ENCODE data around the gene ITPR3.

The ITPR3 gene

DNA sequence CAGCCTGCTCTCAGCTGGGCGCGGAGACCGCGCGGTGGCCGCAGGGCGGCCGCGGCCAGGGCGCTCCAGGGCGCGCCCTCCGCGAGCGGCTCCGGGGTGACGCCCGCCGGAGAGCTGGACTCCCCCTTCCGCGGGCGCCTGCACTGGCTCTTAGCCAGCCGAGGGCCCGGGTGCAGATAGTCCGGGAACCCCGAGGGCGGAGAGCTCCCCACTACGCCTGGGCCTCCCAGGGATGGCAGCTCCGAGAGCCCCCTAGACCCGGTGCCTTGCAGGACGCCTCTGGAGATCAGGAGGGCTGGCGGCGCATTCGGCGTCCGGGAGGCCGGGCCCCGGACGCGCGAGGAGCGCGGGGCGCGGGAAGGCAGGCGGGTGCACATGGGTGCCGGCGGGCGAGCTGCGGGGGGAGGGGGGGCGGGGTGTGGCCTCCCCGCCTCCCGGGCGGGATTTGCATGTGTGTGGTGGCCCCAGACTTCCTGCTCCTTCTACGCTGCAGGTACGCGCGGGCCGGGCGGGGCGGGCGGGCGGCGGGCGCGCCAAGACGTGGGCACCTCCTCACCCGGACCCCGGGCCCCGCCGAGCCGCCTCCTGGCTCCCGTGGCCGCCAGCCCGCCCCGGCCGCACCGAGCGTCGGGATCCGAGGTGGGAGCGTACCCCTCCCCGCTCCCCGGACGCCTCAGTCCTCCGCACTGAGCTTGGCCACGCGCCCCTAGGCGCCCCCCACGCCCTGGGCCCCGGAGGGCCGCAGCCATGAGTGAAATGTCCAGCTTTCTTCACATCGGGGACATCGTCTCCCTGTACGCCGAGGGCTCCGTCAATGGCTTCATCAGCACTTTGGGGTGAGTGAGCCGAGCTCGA is at the start of gene ITPR3:
Gene ITPR3 (plus strand): TSS at position 467 of the 855 bp plus-strand sequence. CDS start 281 bp downstream, at position 748.
- peak; percentile 56 for DNase-seq

DNA sequence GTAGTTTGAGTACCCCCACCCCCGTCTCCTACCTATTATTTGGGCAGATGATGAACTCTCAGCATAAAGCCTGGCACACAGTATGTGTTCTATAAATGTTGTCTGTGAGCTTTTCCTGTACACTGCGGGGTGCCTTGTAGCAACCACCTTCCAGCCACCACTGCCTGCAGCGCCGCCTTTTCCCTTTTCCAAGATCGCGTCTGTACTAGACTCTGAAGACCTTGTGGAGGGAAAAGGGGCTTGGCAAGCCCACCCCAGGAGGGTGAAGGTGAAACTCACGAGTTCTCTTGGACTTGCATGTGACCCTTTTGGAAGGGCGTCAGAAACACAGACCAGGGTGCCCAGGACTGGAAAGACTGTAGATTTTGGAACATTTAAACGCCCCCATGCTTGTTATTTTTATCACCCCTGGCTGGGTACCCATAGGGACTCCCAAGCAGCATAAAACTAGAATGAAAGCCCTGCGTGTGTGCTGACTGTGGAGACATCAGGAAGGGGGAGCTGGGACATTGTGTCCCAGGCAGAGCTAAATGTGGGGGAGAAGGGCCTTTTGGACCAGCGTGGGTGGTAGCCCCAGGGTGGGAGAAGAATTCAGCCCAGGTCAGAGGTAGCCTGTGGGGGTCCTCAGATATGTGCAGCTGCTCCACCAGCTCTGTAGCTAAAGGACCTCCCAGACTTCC is 49.3 kb upstream of the ITPR3 start:
- DNase-seq, result no peak

DNA sequence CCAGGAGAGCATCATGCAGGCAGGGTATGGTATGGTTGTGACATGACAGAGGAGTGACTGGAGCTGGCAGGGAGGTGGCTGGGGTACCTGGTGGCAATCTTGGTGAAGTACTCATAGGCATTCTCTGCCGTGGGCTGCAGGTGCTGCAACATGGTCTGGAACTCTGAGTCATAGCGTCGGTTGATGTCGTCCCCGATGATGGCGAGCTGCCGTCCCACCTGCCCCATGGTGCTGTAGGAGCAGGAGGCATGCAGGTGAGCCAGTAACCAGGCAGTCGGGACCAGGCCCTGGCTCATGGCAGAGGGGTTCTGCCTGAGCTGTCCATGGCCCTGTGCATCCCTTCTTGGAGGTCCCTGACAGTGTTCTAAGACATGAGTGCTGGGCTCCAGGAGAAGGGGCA is 45.9 kb upstream of the ITPR3 start:
- no peak for DNase-seq

DNA sequence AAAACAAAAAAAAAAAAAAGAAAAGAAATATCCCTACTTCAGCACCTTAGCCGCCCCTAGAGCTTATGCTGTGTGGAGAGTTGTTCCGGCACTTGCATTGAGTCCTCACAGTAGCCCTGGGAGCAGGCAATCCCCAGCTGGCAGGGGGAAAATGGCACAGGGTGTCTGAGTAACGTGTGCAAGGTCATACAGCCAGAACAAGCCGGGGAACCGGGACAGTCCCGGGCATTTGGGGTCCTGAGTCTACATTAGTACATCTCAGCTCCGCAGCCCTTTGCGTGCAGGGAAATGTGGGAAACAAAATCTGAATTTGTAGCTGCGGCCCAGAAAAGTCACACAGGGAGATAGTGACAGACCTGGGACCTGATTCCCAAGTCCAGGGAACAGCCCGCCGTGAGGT is 44.5 kb upstream of the ITPR3 start:
- no peak for DNase-seq

DNA sequence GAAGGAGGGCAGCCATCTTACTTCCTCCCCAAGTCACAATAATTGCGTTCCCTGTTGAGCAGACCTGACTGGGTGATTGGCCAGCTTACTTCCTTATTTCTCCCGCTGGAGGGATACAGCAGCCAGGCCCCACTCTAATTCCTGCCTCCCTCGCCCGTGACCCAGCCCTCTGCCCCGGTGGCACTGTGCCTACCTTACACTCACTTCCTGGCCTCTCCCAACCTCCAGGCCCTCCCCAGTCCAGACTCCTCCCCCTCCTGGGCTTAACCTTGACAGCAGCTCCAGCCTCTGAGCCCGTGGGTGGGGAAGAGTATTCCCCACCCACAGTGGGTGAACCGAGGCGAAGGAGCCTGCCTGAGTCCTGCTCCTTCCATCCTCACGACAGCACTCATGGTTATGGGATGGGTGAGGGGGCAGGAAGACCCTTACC is 44.0 kb upstream of the ITPR3 start:
- DNase-seq, result peak; percentile 37

DNA sequence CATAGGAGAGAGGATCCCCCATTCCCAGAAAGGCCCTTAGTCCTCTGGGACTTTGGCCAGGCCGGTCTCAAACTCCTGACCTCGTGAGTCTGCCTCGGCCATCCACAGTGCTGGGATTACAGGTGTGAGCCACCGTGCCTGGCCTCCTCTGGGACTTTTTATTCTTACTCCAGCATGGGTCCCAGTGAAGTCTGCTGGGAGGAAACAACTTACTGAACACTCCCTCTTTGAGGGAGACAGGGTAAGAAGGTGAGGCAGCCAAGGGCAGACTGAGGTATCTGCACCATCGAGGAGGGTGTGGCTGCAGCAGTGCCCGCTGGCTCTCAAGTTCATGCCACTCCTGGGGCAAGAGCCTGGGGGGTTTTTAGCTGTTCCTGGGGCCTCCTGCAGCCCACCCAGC is 43.4 kb upstream of the ITPR3 start:
- DNase-seq, result no peak

DNA sequence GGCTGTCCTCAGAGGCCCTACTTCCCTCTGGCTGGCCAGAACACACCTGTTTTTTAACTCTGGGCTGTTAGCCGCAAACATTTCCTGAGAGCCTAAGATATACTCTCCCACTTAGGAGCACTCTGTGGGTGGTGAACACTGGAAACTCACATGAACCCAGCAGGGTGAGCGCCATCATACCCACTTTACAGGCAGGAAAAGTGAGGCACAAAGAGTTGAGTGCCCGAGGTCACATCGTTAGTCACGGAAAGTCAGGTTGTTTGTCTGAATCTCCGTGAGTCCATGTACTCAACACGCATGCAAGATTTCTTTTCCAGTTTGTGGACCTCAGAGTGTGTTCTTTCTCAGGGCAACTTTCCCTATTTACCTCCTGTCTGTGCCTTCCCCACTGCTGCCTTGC is 43.0 kb upstream of the ITPR3 start:
- no peak for DNase-seq

DNA sequence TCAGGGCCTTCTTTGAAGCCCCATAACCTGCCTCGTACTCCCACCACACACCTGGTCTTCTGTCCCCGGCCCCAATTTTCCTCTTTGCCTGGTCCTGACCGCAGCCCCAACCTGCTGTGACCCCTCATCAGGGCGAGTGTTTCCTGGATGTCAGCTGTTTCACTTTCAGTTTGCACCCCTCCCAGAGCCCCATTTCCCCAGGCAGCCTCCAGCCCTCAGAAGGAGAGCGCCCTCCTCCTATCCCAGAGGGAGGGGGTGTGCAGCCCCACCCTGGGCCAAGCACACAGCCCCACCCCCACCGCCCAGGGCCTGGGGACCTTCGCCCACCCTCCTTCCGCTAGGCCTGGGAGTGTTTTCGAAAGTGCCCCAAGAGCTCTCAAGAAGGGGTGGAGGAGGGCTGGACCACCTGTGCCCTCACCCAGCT is 42.5 kb upstream of the ITPR3 start:
- DNase-seq, result no peak

DNA sequence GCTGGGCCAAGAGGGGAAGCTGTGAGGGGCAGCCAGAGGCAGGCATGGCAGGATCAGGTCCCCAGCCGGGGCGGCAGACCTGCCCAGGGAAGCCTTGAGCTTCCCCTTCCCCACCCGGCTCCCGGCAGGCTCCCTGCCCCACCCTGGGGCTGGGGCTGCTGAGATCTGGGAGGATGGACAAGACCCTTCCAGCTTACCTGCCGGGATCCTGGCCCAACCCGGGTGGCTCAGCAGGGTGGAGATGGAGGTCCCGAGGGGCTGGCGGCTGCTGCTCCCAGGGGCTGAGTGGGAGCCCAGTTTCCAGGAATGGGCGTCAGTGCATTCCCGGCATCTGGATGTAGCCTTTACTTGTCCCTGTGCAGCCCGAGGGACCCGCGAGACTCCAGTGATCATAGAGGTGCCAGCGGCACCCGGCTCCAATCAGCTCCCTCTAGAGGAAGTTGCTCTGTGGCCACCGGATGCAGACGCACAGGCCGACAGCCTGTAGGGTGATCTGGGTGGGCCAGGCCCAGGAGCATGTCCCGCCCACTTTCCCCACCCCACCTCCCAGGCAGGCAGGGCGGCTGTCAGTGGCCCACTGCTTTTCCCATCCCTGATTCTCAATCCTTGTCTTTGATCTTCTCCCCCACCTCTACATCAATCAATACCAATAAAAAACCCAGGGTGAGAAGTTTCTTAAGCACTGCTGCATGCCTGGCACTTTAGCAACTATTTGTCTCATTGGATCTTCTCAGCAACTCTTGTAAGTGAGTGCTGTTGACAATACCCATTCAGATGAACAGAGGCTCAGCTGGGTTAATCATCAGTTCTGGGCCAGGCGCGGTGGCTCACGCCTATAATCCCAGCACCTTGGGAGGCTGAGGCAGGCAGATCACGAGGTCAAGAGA is 41.1 kb upstream of the ITPR3 start, which contains the start of gene BAK1:
Gene BAK1 (minus strand): TSS at position 449 of the 887 bp plus-strand sequence. CDS start 2,672 bp downstream, outside the sequence.
- DNase-seq, result peak; percentile 94

DNA sequence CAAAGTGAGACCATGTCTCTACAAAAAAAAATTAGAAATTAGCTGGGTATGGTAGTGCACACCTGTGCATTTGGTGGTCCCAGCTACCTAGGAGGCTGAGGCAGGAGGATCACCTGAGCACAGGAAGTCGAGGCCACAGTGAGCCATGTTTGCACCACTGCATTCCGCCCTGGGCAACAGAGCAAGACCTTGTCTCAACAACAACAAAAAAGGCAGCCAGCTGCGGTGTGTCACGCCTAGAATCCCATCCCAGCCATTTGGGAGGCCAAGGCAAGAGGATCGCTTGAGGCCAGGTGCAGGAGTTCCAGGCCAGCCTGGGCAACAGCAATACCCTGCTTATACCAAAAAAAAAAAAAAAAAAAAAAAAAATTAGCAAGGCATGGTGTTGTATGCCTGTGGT is 39.9 kb upstream of the ITPR3 start:
- no peak for DNase-seq

DNA sequence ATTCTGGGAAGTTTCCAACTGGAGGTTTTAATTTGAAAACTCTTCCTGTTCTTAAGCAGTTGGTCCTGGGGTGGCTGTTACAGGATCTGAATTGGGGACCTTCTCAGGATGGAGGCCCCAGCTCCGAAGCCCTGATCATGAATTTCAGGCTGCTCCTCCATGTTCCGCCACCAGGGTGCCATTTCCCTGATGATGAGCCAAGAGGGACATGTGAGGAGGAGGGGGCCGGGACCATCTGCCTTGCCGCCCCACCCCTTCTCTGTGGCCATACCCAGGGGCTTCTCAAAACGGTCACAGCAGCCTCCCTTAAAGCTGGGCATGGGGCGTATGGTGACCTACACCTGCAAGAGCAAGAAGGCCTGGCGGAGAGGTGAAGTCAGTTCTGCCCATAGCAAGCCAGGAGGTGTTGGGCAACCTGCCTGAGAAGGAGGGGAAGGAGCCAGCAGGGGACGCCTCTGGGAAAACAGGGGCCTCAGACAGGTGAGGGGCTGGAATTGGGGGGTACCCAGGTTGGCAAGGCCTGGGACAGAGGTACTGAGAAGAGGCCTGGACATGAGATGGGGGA is 37.4 kb upstream of the ITPR3 start:
- DNase-seq, result no peak

DNA sequence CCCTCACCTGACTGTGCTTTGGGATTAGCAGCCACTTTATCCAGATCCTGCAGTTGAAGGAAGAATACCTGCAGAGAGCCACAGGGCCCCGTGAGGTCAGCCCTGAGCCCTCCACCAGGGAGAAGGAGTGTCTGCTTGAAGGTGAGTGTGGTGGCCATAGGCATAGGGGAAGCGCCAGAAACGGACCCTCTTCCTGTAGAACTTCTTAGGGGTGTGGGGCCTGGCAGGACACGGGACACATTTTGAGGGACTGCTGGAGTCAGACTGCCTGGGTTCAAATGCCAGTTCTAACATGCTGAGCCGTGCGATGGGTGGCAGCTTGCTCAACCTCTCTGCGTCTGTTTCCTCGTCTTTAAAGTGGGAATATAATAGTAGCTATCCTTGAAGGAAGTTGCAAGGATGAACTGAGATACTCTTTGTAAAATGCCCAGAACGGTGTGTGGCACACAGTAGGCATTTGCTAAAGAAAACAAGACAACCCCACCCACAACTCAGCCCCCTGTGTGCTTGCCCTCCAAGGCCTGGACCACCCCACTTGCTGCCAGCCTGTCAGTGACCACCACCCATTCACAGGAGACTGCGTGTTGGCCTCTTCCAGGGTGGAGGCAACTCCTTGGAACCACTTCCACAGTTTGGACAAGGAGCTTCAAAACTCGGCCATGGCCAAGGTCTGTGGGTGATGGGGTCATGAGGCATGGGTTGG is 36.3 kb upstream of the ITPR3 start:
- no peak for DNase-seq

DNA sequence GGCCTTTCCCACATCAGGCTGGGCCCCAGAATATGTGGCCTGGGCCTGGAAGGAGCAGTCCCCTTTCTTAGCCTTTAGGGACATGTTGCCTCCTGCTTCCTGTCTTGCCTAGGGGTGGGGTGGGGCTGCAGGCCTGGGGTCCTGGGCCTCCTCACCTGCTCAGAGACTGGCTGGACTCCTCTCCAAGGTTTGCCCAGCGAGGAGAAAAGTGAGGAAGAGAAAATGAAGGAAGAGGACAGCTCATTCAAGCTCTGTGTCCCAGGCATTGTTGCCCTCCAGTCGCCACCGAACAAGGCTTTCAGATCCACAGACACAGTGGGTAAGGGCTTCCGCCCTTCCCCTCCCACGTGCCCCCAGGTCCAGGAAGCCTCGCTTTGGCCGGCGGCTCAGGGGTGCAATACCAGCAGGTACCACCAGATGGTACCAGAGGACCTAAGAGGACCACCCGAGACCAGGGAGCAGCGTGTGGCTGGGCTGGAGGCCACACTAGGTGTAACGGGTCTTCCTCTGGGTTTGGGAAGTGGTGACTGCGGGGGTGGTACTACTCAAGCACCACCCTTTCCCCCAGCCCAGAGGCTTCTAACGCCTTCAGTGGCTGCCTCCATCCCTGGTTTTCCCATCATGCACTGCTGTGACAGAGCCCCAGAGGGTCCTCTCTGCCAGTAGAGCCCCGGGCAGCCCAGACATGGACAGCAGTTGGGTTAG is 35.6 kb upstream of the ITPR3 start:
- DNase-seq, result peak; percentile 86

DNA sequence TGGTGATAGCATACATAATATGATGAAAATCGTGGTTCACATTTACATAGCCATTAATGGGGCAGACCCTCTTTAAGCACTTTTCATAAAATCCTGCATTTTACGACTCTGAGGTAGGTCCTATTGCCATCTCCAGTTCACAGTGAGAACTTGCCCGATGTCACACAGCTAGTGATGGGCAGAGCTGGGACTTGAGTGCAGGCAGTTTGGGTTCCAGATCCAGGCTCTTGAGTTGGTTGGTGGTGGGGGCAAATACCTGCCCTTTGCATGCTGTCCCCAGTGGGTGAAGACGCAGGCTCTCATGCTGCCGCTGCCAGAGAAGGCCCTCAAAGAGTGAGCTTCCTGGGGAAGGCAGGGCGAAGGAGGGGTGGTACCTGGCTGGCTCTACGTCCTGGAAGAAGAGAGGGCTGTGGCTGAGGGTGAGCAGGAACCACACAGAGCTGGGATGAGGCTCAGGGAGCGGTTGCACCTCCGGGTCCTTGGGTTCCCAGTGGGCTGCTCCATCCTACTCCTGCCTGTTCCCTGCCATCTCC is 34.9 kb upstream of the ITPR3 start:
- no peak for DNase-seq

DNA sequence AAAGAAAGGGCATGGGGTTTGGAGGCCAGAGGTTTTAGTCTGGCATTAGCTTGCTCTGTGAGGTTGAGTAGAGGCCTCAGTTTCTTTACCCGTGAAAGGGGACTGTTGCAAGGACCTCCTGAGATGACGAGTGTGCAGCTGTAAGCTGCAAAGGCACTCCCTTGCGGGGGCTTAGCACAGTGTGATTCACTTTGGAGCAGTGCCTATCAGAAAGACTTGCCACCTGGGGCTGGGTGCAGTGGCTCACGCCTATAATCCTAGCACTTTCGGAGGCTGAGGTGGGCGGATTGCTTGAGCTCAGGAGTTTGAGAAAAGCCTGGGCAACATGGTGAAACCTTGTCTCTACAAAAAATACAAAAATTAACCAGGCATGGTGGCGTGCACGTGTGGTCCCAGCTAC is 33.6 kb upstream of the ITPR3 start:
- no peak for DNase-seq

DNA sequence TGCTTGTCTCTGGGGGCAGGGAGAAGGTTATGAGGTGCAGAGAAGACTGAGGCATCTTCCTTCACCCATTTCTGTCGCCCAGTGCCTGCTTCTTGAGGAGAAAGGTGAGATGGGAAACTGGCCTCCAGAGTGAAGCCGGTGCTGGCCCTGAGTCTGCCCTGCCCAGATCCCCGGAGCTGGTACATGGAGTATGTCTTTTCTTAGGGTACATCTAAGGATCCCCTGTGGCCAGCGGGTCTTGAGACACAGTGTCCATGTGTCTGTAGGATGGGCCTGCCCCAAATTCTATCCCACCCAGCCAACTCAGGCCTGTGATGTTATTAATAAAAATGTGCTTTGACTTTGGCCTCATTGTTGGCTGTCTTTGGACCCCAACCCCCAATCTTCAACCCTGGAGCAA is 32.2 kb upstream of the ITPR3 start:
- no peak for DNase-seq

DNA sequence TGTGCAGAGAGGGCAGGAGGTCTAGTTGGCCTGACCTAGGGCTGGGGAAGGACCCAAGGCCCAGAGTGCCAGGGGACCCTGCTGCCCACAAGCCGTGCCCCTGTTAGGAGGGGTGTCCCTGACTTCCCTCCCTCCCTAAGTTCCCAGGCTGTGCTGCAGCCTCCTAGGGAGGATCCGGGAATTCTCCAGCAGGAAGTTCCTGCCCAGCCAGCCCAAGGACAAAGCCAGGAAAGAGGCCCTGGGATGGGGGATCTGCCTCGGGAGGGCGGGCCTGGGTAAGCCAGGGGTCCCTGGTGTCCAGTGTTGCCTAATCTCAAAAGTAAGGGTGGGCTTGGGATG is 31.8 kb upstream of the ITPR3 start:
- no peak for DNase-seq

DNA sequence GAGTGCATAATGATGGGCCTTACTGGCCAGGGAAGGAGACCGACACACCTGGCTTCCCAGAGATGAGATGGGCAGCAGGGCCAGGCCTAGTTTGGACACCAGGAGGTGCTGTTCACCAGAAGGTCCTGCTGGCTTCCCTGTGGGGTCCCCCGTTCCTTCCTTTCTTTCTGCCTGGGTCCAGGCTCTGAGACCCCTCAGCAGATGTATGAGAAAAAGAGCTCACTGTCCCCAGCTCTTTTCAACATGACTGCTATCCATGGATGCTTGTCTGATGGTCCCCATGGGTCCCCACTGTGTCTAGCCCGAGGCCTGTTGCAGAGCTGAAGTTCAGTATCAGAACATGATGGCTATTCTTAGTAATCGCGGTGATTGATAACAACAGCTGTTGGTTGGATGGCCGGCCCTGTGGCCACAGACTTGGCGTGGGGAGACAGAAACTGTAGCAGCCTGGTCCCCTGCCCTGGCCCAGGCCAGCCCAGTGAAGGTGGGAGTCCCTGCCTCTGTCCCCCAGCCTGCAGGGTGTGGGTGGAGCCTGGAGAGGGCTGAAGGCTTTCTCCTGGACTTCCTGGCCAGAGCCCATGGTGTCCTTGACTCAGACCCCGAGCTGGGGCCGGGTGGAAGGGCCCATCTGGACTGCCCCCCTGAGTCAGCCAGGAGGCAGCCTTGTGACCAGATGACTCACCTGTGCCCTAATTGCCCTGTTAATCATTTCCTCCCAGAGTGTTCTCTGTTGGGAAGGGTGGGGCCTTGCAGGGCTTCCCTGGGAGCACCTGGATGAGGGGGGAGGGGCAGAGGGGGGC is 31.2 kb upstream of the ITPR3 start:
- DNase-seq, result peak; percentile 68

DNA sequence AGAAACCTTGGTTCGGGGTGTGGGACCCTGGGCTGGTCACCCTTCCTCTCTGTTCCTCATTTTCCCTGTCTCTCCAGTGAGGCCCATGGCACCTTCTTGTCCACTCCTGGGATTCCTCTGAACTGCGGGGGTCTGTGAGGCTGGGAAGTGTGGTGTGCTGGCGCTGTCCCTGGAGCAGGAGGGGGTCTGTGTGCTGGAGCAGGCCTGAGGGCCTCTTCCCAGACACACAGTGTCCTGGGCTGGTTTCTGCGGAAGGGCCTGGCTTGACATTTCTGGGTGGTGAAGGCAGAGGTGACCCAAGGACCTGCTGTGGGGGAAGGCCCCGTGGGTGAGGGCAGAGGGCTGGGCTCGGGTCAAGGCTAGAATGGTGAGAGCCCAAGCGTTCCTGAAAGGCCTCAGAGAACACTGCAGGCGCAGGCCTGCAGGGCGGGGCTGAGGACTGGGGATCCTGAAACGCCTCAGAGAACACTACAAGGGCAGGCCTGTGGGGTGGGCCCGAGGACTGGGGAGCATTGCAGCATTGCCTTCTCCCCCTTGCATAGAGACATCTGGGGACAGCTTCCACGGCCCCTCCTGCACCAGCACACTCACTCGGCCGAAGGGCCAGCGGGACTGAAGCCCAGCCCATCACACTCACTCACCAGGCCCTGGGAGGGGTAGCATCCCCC is 30.5 kb upstream of the ITPR3 start:
- no peak for DNase-seq

Measured in femur (tissue), 1 donor.